ENCODE data around the gene MTHFD2L. TPM values are rescaled to one million over a fixed set of nuclear protein-coding genes. Genes with fewer than 3 reads are reported as not detected.
A peak's percentile ranks its signal among the peaks of the same experiment; 100 is the strongest.

Gene MTHFD2L
- polyA plus RNA-seq, 1 donor from 2014 or later, result 5.1 TPM

GRCh38 chr4:74309223-74309622, 151.3 kb downstream of the MTHFD2L start:
- no peaks in the 10 kb centered on the region for H3K36me3 Mint-ChIP-seq
- peaks cover 5 to 10% (median 7%) of the 10 kb centered on the region in 3 donors for H3K4me1 Mint-ChIP-seq
- no peak overlapping the region for H3K4me3 Mint-ChIP-seq
- H3K27ac Mint-ChIP-seq, result no peak overlapping the region
- no peaks in the 10 kb centered on the region for H3K27me3 Mint-ChIP-seq
- no peaks in the 10 kb centered on the region for H3K9me3 Mint-ChIP-seq

GRCh38 chr4:74311696-74312313, 153.9 kb downstream of the MTHFD2L start:
- H3K27ac Mint-ChIP-seq, result no peak overlapping the region
- peaks cover 5 to 10% (median 7%) of the 10 kb centered on the region in 3 donors for H3K4me1 Mint-ChIP-seq
- H3K4me3 Mint-ChIP-seq, result no peak overlapping the region
- H3K9me3 Mint-ChIP-seq, result no peaks in the 10 kb centered on the region
- no peaks in the 10 kb centered on the region for H3K36me3 Mint-ChIP-seq
- H3K27me3 Mint-ChIP-seq, result no peaks in the 10 kb centered on the region

- H3K27ac Mint-ChIP-seq, result no peak overlapping the region
These were observed 156.4 kb downstream of the MTHFD2L start for GRCh38 chr4:74314329-74314728.

GRCh38 chr4:74314944-74315343, 157.0 kb downstream of the MTHFD2L start:
- H3K27me3 Mint-ChIP-seq, result peaks cover 3% of the 10 kb centered on the region
- H3K4me3 Mint-ChIP-seq, result no peak overlapping the region
- no peaks in the 10 kb centered on the region for H3K9me3 Mint-ChIP-seq
- no peaks in the 10 kb centered on the region for H3K36me3 Mint-ChIP-seq
- peaks cover 0 to 2% (median 0%) of the 10 kb centered on the region in 3 donors for H3K4me1 Mint-ChIP-seq
- H3K27ac Mint-ChIP-seq, result no peak overlapping the region

More at GRCh38 chr4:74314329-74314728, 156.4 kb downstream of the MTHFD2L start:
- no peaks in the 10 kb centered on the region for H3K9me3 Mint-ChIP-seq
- H3K4me3 Mint-ChIP-seq, result no peak overlapping the region
- H3K27me3 Mint-ChIP-seq, result peaks cover 3% of the 10 kb centered on the region
- no peaks in the 10 kb centered on the region for H3K36me3 Mint-ChIP-seq
- peaks cover 0 to 4% (median 3%) of the 10 kb centered on the region in 3 donors for H3K4me1 Mint-ChIP-seq

GRCh38 chr4:74315376-74315775, 157.5 kb downstream of the MTHFD2L start:
- Mint-ChIP-seq H3K4me3 (no peak overlapping the region), H3K27ac (no peak overlapping the region), H3K27me3 (peaks cover 3% of the 10 kb centered on the region)

GRCh38 chr4:74316397-74316796, 158.5 kb downstream of the MTHFD2L start:
- H3K9me3 Mint-ChIP-seq, result no peaks in the 10 kb centered on the region
- no peak overlapping the region for H3K4me3 Mint-ChIP-seq
- H3K36me3 Mint-ChIP-seq, result no peaks in the 10 kb centered on the region
- H3K4me1 Mint-ChIP-seq, result peaks cover 0 to 2% (median 0%) of the 10 kb centered on the region in 3 donors
- peaks cover 3% of the 10 kb centered on the region for H3K27me3 Mint-ChIP-seq
- no peak overlapping the region for H3K27ac Mint-ChIP-seq

More at GRCh38 chr4:74315376-74315775, 157.5 kb downstream of the MTHFD2L start:
- H3K36me3 Mint-ChIP-seq, result no peaks in the 10 kb centered on the region
- peaks cover 0 to 2% (median 0%) of the 10 kb centered on the region in 3 donors for H3K4me1 Mint-ChIP-seq
- no peaks in the 10 kb centered on the region for H3K9me3 Mint-ChIP-seq

- Mint-ChIP-seq H3K4me1 (no peaks in the 10 kb centered on the region), H3K36me3 (no peaks in the 10 kb centered on the region), H3K9me3 (no peaks in the 10 kb centered on the region), H3K27ac (peak overlapping the region in 1 of 3 donors; percentile 11), H3K27me3 (peaks cover 3% of the 10 kb centered on the region), H3K4me3 (no peak overlapping the region)
These were observed 159.8 kb downstream of the MTHFD2L start for GRCh38 chr4:74317616-74318246.

GRCh38 chr4:74318276-74318675, 160.4 kb downstream of the MTHFD2L start:
- Mint-ChIP-seq H3K36me3 (no peaks in the 10 kb centered on the region), H3K27me3 (peaks cover 3% of the 10 kb centered on the region), H3K27ac (no peak overlapping the region), H3K9me3 (no peaks in the 10 kb centered on the region), H3K4me3 (no peak overlapping the region), H3K4me1 (no peaks in the 10 kb centered on the region)

- no peak overlapping the region for H3K4me3 Mint-ChIP-seq
- no peaks in the 10 kb centered on the region for H3K9me3 Mint-ChIP-seq
- peaks cover 9% of the 10 kb centered on the region for H3K27me3 Mint-ChIP-seq
- no peaks in the 10 kb centered on the region for H3K4me1 Mint-ChIP-seq
- no peak overlapping the region for H3K27ac Mint-ChIP-seq
- no peaks in the 10 kb centered on the region for H3K36me3 Mint-ChIP-seq
These were observed 161.6 kb downstream of the MTHFD2L start for GRCh38 chr4:74319470-74319869.

GRCh38 chr4:74320559-74321118, 162.7 kb downstream of the MTHFD2L start:
- Mint-ChIP-seq H3K9me3 (no peaks in the 10 kb centered on the region), H3K4me1 (no peaks in the 10 kb centered on the region), H3K4me3 (no peak overlapping the region), H3K27ac (no peak overlapping the region), H3K27me3 (peaks cover 9% of the 10 kb centered on the region), H3K36me3 (no peaks in the 10 kb centered on the region)

- Mint-ChIP-seq H3K27ac (no peak overlapping the region), H3K9me3 (no peaks in the 10 kb centered on the region), H3K4me1 (no peaks in the 10 kb centered on the region), H3K4me3 (no peak overlapping the region), H3K36me3 (no peaks in the 10 kb centered on the region), H3K27me3 (peaks cover 7% of the 10 kb centered on the region)
These were observed 164.4 kb downstream of the MTHFD2L start for GRCh38 chr4:74322301-74322700.

- Mint-ChIP-seq H3K4me3 (no peak overlapping the region), H3K9me3 (no peaks in the 10 kb centered on the region), H3K27me3 (peaks cover 7% of the 10 kb centered on the region), H3K36me3 (no peaks in the 10 kb centered on the region), H3K4me1 (no peaks in the 10 kb centered on the region), H3K27ac (no peak overlapping the region)
These were observed 165.7 kb downstream of the MTHFD2L start for GRCh38 chr4:74323663-74324062.

- Mint-ChIP-seq H3K27me3 (peaks cover 13% of the 10 kb centered on the region), H3K4me1 (no peaks in the 10 kb centered on the region), H3K4me3 (no peak overlapping the region), H3K36me3 (no peaks in the 10 kb centered on the region), H3K27ac (no peak overlapping the region), H3K9me3 (peaks cover 0 to 4% (median 0%) of the 10 kb centered on the region in 3 donors)
These were observed 166.3 kb downstream of the MTHFD2L start for GRCh38 chr4:74324262-74324661.

GRCh38 chr4:74325886-74326285, 168.0 kb downstream of the MTHFD2L start:
- Mint-ChIP-seq H3K36me3 (no peaks in the 10 kb centered on the region), H3K9me3 (peaks cover 0 to 4% (median 0%) of the 10 kb centered on the region in 3 donors), H3K4me1 (no peaks in the 10 kb centered on the region), H3K27me3 (peaks cover 15% of the 10 kb centered on the region), H3K27ac (no peak overlapping the region), H3K4me3 (no peak overlapping the region)

GRCh38 chr4:74327762-74328161, 169.8 kb downstream of the MTHFD2L start:
- no peaks in the 10 kb centered on the region for H3K4me1 Mint-ChIP-seq
- no peak overlapping the region for H3K4me3 Mint-ChIP-seq
- peaks cover 0 to 4% (median 0%) of the 10 kb centered on the region in 3 donors for H3K9me3 Mint-ChIP-seq
- H3K27me3 Mint-ChIP-seq, result peaks cover 17% of the 10 kb centered on the region
- no peaks in the 10 kb centered on the region for H3K36me3 Mint-ChIP-seq
- no peak overlapping the region for H3K27ac Mint-ChIP-seq

GRCh38 chr4:74328501-74328900, 170.6 kb downstream of the MTHFD2L start:
- Mint-ChIP-seq H3K4me3 (no peak overlapping the region), H3K27me3 (peaks cover 15% of the 10 kb centered on the region)

More at GRCh38 chr4:74328501-74328900, 170.6 kb downstream of the MTHFD2L start:
- no peak overlapping the region for H3K27ac Mint-ChIP-seq
- no peaks in the 10 kb centered on the region for H3K36me3 Mint-ChIP-seq
- H3K9me3 Mint-ChIP-seq, result peaks cover 0 to 4% (median 0%) of the 10 kb centered on the region in 3 donors
- H3K4me1 Mint-ChIP-seq, result no peaks in the 10 kb centered on the region

Data from IgD-negative memory B cell (primary cell).